Brain microvascular endothelial cell (primary cell): ENCODE data around the gene CDK19.

Source experiments
- DNase-seq: peaks from one replicate; pipeline ENCODE4 v3.0.0-alpha.2; 2020
- H3K27ac ChIP-seq: fragments of 250-450 bp; sonication (Bioruptor Pico); 2 replicates; pipeline ENCODE4 v1.5.1; 2020; ENCODE audit warnings: mild to moderate bottlenecking, moderate library complexity
- H3K27me3 ChIP-seq: fragments of 250-450 bp; sonication (Bioruptor Pico); replicated peaks from 2 replicates; pipeline ENCODE4 v1.5.1; 2020; ENCODE audit warnings: mild to moderate bottlenecking
- H3K36me3 ChIP-seq: fragments of 250-450 bp; sonication (Bioruptor Pico); replicated peaks from 2 replicates; pipeline ENCODE4 v1.5.1; 2020; ENCODE audit warnings: mild to moderate bottlenecking
- H3K4me3 ChIP-seq: 2 replicates; pipeline ENCODE4 v1.5.1; 2011; ENCODE audit warnings: low read depth, mild to moderate bottlenecking, control low read depth, low read length, moderate library complexity
- in situ Hi-C: cut with HindIII; loops from 2 replicates; pipeline ENCODE4 v1.10.0; 2017; ENCODE audit warnings: low sequenced_read_pairs, low pct_ligation_motif_present
- TF ChIP-seq, protein P1 (sequence below): IDR thresholded peaks from 2 replicates; pipeline ENCODE4 v1.5.1; 2011; ENCODE audit warnings: low read depth, mild to moderate bottlenecking, moderate library complexity, low read length, control low read depth, inconsistent platforms; ENCODE audit errors: missing control alignments

The CDK19 gene

GRCh38 chr6:110683241-110683640, 132.0 kb downstream of the CDK19 start:
- Histone ChIP-seq H3K36me3 (no peaks in the 10 kb centered on the region), H3K4me3 (no peak overlapping the region), H3K27me3 (no peaks in the 10 kb centered on the region), H3K27ac (no peak overlapping the region)
- in situ Hi-C loops = no loop called here
- no peak for DNase-seq
- TF ChIP-seq, protein P1, sequence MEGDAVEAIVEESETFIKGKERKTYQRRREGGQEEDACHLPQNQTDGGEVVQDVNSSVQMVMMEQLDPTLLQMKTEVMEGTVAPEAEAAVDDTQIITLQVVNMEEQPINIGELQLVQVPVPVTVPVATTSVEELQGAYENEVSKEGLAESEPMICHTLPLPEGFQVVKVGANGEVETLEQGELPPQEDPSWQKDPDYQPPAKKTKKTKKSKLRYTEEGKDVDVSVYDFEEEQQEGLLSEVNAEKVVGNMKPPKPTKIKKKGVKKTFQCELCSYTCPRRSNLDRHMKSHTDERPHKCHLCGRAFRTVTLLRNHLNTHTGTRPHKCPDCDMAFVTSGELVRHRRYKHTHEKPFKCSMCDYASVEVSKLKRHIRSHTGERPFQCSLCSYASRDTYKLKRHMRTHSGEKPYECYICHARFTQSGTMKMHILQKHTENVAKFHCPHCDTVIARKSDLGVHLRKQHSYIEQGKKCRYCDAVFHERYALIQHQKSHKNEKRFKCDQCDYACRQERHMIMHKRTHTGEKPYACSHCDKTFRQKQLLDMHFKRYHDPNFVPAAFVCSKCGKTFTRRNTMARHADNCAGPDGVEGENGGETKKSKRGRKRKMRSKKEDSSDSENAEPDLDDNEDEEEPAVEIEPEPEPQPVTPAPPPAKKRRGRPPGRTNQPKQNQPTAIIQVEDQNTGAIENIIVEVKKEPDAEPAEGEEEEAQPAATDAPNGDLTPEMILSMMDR = no peak

DNA sequence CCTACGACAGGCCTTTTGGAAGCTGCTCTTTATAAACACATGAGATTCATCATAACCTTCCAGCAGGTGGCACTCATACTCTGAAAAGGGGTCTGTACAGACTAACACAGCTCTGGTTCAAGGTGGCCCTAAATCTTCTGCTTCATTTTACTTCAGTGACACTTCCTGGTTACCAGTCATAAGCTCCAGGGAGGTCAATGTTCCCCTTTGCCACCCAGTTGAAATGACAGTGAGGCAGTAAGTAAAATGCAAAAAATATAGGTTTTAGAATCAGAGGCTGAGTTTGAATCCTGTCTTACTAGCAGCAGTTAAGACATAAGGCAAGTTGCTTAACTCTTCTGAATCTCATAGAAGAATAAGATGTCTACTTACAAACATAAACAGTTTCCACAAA, 132.8 kb downstream of the CDK19 start:
- no peaks in the 10 kb centered on the region for H3K27me3 ChIP-seq
- H3K4me3 ChIP-seq = no peak overlapping the region
- H3K36me3 ChIP-seq = no peaks in the 10 kb centered on the region
- peak; percentile 74 for DNase-seq
- no peak overlapping the region for H3K27ac ChIP-seq
- in situ Hi-C loops = no loop called here
- TF ChIP-seq, protein P1 = peak; percentile 76

DNA sequence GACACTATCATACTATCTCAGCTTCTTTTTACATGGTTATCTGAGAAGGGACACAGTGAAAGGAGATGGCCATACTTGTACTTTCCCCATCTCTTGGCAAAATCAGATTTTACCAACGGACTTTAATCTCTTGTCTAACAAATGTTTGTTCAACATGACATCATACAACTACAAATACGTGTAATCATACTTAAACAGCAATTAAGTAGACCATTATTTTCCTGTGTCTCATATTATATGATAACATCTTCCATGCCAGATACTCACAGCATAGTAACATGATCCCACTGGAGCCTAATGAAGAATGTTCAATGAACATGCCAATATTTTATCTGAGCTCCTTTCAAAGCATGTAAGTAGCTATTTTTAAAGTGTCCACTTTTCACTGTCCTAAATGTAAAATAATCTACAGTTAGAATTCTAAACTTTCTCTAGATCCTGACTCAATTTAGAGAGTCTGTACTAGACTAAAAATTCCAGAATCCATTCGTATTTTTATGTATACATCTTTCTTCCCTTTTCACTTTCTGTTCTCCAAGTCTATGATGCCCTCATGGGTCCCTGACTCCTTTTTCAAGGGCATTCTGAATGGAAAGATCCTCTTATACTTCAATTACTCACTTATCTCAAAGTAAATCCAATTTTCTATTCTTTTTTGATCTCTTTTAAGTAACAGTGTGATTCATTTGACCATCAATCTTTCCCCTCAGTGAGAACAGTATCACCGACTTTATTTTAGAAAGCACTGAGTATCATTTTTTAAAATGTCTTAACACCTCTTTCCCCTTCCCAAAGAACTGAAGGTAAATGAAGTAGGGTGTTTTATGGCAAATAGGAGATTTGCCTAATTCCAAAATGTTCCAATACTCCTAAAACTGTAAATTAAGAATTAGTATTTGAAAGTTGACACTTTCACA, 133.5 kb downstream of the CDK19 start:
- Histone ChIP-seq H3K4me3 (no peak overlapping the region), H3K36me3 (no peaks in the 10 kb centered on the region), H3K27ac (no peak overlapping the region), H3K27me3 (no peaks in the 10 kb centered on the region)
- no peak for DNase-seq
- in situ Hi-C loops = no loop called here
- TF ChIP-seq, protein P1 = no peak

- Histone ChIP-seq H3K4me3 (no peak overlapping the region), H3K27ac (no peak overlapping the region), H3K36me3 (no peaks in the 10 kb centered on the region), H3K27me3 (no peaks in the 10 kb centered on the region)
- in situ Hi-C loops = no loop called here
- TF ChIP-seq, protein P1 = no peak
- no peak for DNase-seq
Observed at GRCh38 chr6:110676396-110676795, 138.9 kb downstream of the CDK19 start.

DNA sequence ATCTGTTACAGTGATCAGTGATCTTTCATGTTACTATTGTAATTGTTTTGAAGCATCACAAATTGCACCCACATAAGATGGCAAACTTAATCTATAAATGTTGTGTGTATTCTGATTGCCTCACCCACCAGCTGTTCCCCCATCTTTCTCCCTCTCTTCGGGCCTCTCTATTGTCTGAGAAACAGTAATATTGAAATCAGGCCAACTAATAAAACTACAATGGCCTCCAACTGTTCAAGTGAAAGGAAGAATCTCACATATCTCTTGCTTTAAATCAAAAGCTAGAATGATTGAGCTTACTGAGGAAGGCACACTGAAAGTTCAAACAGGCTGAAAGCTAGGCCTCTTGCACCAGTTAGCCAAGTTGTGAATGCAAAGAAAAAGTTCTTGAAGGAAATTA, 141.2 kb downstream of the CDK19 start:
- in situ Hi-C loops = no loop called here
- Histone ChIP-seq H3K4me3 (no peak overlapping the region), H3K36me3 (no peaks in the 10 kb centered on the region), H3K27ac (no peak overlapping the region), H3K27me3 (no peaks in the 10 kb centered on the region)
- no peak for DNase-seq
- TF ChIP-seq, protein P1 = no peak
